MV-4-11 (cell line): ENCODE results near the gene VWA8.
"Not testable (repeated sequence)": the region's sequence is repeated elsewhere in the genome, so short reads cannot be mapped to it uniquely, and the experiment has no call there.

Source experiments
- DNase-seq: peaks from one replicate; lab custom pipeline; 2025; lab: John Stamatoyannopoulos, UW

The VWA8 gene

GRCh38 chr13:41966671-41967070, 5.8 kb upstream of the VWA8 start:
- DNase-seq: no peak

GRCh38 chr13:41962994-41963393, 2.1 kb upstream of the VWA8 start:
- no peak for DNase-seq

GRCh38 chr13:41961466-41961760, 504 bp upstream of the VWA8 start:
- peak; percentile 27 for DNase-seq

- DNase-seq: no peak
Observed at GRCh38 chr13:41960211-41960636, 685 bp downstream of the VWA8 start.

- no peak for DNase-seq
Observed at GRCh38 chr13:41956272-41956671, 4.6 kb downstream of the VWA8 start.

GRCh38 chr13:41955605-41956004, 5.3 kb downstream of the VWA8 start:
- peak; percentile 99 for DNase-seq

- DNase-seq: no peak
Observed at GRCh38 chr13:41954226-41954625, 6.7 kb downstream of the VWA8 start.

GRCh38 chr13:41952749-41953148, 8.2 kb downstream of the VWA8 start:
- no peak for DNase-seq

GRCh38 chr13:41949104-41949503, 11.8 kb downstream of the VWA8 start:
- not testable (repeated sequence) for DNase-seq

GRCh38 chr13:41945926-41946325, 15.0 kb downstream of the VWA8 start:
- no peak for DNase-seq

- DNase-seq: no peak
Observed at GRCh38 chr13:41944635-41945397, 16.1 kb downstream of the VWA8 start.

- DNase-seq: no peak
Observed at GRCh38 chr13:41944229-41944628, 16.7 kb downstream of the VWA8 start.

- peak; percentile 9 for DNase-seq
Observed at GRCh38 chr13:41942462-41943094, 18.3 kb downstream of the VWA8 start.

GRCh38 chr13:41941174-41941573, 19.7 kb downstream of the VWA8 start:
- no peak for DNase-seq

GRCh38 chr13:41939398-41939797, 21.5 kb downstream of the VWA8 start:
- no peak for DNase-seq

GRCh38 chr13:41938918-41939317, 22.0 kb downstream of the VWA8 start:
- DNase-seq: no peak

- DNase-seq: no peak
Observed at GRCh38 chr13:41937388-41937787, 23.5 kb downstream of the VWA8 start.

- DNase-seq: no peak
Observed at GRCh38 chr13:41935501-41935900, 25.4 kb downstream of the VWA8 start.

GRCh38 chr13:41934994-41935393, 25.9 kb downstream of the VWA8 start:
- no peak for DNase-seq

GRCh38 chr13:41934120-41934519, 26.8 kb downstream of the VWA8 start:
- DNase-seq: no peak

- no peak for DNase-seq
Observed at GRCh38 chr13:41931337-41931736, 29.6 kb downstream of the VWA8 start.

GRCh38 chr13:41930154-41930553, 30.8 kb downstream of the VWA8 start:
- no peak for DNase-seq

GRCh38 chr13:41928323-41928722, 32.6 kb downstream of the VWA8 start:
- DNase-seq: no peak

- DNase-seq: no peak
Observed at GRCh38 chr13:41925014-41925413, 35.9 kb downstream of the VWA8 start.
